ENCODE data around the gene SERPINB4.

Gene SERPINB4

DNA sequence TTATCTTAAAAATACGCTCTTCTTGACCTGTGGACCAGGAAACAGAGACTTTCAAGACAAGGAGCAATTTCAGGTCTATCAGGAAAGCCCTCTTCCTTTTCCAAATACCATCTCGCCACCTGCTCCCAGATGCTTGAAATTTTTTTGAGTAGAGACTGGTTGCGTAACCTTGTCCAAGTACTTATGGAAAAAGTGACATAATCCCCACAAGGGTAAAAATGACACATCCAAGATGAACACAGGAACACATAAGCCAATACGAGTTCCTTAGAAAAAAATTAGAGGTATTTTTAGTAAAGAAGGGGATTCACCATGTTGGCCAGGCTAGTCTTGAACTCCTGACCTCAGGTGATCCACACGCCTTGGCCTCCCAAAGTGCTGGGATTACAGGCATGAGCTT, 55.1 kb downstream of the SERPINB4 start:
- TF ChIP-seq, protein P1, sequence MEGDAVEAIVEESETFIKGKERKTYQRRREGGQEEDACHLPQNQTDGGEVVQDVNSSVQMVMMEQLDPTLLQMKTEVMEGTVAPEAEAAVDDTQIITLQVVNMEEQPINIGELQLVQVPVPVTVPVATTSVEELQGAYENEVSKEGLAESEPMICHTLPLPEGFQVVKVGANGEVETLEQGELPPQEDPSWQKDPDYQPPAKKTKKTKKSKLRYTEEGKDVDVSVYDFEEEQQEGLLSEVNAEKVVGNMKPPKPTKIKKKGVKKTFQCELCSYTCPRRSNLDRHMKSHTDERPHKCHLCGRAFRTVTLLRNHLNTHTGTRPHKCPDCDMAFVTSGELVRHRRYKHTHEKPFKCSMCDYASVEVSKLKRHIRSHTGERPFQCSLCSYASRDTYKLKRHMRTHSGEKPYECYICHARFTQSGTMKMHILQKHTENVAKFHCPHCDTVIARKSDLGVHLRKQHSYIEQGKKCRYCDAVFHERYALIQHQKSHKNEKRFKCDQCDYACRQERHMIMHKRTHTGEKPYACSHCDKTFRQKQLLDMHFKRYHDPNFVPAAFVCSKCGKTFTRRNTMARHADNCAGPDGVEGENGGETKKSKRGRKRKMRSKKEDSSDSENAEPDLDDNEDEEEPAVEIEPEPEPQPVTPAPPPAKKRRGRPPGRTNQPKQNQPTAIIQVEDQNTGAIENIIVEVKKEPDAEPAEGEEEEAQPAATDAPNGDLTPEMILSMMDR (conservative IDR thresholded peaks at IDR 0.05; ENCODE audit: low read depth, low read length) = no peak
- no peak for DNase-seq (ENCODE audit: low read depth)
- H3K4me3 ChIP-seq (ENCODE audit: low read depth, low read length) = no peak overlapping the region
